Inflammatory macrophage treated with lipopolysaccharide for 4 hours (primary cell): ENCODE data around the gene C20orf96.
"Not testable (repeated sequence)": the region's sequence is repeated elsewhere in the genome, so short reads cannot be mapped to it uniquely, and the experiment has no call there.

ENCODE experiments used
- DNase-seq: peaks from one replicate; pipeline ENCODE4 v3.0.0-alpha.2; 2020

C20orf96 gene

GRCh38 chr20:278607-279571 is 11.7 kb downstream of the C20orf96 start:
- no peak for DNase-seq

GRCh38 chr20:278181-278580 is 12.4 kb downstream of the C20orf96 start:
- no peak for DNase-seq

- no peak for DNase-seq
Observed at GRCh38 chr20:277496-277781, 13.1 kb downstream of the C20orf96 start.

- DNase-seq, result no peak
Observed at GRCh38 chr20:276620-277495, 13.7 kb downstream of the C20orf96 start.

- no peak for DNase-seq
Observed at GRCh38 chr20:275791-276190, 14.8 kb downstream of the C20orf96 start.

- DNase-seq, result no peak
Observed at GRCh38 chr20:273884-274283, 16.7 kb downstream of the C20orf96 start.

GRCh38 chr20:272718-273117 is 17.8 kb downstream of the C20orf96 start:
- DNase-seq, result no peak

- no peak for DNase-seq
Observed at GRCh38 chr20:271528-271927, 19.0 kb downstream of the C20orf96 start.

GRCh38 chr20:271069-271468 is 19.5 kb downstream of the C20orf96 start:
- no peak for DNase-seq

- no peak for DNase-seq
Observed at GRCh38 chr20:270517-270916, 20.0 kb downstream of the C20orf96 start.

GRCh38 chr20:266596-267562 is 23.7 kb downstream of the C20orf96 start:
- peak; percentile 65 for DNase-seq

GRCh38 chr20:263701-264100 is 26.8 kb downstream of the C20orf96 start:
- DNase-seq, result no peak

- peak; percentile 78 for DNase-seq
Observed at GRCh38 chr20:259981-260380, 30.6 kb downstream of the C20orf96 start.

GRCh38 chr20:258963-259362 is 31.6 kb downstream of the C20orf96 start:
- no peak for DNase-seq

- no peak for DNase-seq
Observed at GRCh38 chr20:258269-258858, 32.2 kb downstream of the C20orf96 start.

- DNase-seq, result no peak
Observed at GRCh38 chr20:257419-257818, 33.1 kb downstream of the C20orf96 start, which contains the start of gene DEFB132. Gene DEFB132, plus strand, starts transcription at chr20:257724. Its CDS starts 55 bp downstream, at chr20:257779.

GRCh38 chr20:253447-253846 is 37.1 kb downstream of the C20orf96 start:
- not testable (repeated sequence) for DNase-seq

- no peak for DNase-seq
Observed at GRCh38 chr20:252801-253200, 37.7 kb downstream of the C20orf96 start.

GRCh38 chr20:251354-251753 is 39.2 kb downstream of the C20orf96 start:
- DNase-seq, result peak; percentile 12

GRCh38 chr20:242905-243304 is 47.6 kb downstream of the C20orf96 start:
- no peak for DNase-seq

GRCh38 chr20:237929-238328 is 52.6 kb downstream of the C20orf96 start:
- peak; percentile 87 for DNase-seq

GRCh38 chr20:237489-237888 is 53.1 kb downstream of the C20orf96 start:
- DNase-seq, result peak; percentile 96
